CD4-positive, alpha-beta T cell treated with Interleukin-21 for 1 hour (primary cell): ENCODE results near the gene SEMA3C.

ENCODE experiments used
- DNase-seq: peaks from one replicate; pipeline ENCODE4 v3.0.0-alpha.2; 2020

SEMA3C gene

DNA sequence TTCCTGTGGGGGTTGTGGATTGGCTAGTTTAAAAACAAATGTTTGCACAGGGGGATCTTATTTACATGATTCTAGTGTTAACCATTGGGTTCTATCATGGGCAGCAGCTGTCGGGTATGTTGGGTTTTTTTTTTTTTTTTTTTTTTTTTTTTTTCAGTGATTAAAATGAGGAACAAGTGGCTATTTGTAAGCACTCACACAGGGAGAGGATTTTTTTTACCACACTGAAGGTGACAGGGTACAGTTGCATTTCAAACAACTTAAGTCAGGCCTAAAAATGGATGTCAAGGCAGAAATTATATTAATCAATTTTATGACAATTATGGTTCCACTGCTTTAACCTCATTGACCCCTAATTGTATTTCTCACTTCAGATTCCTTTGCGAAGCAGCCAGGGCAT, 187.6 kb downstream of the SEMA3C start:
- DNase-seq, result no peak

DNA sequence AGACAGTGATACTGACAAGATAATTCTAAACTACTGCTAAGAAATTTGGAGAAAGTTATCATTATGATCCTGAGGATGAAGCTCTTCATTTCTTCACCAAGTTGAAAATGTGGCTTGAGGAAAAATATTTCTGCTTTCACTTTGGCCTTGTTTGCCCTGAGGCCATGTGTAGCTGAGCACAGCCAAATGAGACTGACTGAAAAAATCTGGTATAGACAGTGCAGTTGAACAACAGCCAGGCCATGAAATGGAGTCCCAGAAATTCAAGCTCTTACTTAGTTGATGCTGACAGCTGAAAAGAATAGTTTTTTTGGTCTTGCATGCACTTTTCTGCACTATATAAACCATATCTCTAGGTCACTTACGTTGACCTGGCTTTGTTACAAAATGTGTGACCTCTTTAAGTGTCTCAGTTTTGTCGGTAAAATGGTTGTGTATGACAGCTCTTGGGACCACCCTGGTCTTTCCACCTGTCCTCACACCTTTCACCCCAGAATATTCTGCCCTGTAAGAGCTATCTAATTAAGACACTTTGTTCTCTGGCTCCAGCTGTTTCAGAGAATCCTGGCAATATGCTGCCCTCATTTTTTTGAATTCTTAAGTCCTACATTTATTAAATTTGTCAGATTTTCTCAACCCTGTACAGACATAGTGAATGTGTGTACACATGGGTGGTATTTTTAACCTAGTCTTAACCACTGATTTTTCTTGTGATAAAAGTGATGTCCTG, 189.1 kb downstream of the SEMA3C start:
- DNase-seq, result no peak

DNA sequence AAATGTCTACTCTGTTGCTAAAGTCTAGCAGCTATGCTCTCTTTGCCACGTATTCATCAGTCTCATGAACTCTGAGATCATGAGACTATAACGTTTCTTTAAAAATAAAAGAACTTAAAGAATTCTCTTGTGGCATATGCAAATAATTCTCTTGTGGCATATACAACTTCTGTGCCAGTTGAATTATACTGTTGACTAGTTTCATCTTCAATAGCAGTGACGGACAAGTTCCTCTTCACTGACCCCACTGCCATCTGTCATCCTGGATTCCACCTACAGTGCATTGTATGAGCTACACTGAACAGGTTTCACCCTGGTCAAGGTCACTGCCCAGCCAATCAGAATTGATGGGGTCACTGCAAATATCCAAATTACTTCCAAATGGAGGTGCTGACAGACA, 192.2 kb downstream of the SEMA3C start:
- no peak for DNase-seq

DNA sequence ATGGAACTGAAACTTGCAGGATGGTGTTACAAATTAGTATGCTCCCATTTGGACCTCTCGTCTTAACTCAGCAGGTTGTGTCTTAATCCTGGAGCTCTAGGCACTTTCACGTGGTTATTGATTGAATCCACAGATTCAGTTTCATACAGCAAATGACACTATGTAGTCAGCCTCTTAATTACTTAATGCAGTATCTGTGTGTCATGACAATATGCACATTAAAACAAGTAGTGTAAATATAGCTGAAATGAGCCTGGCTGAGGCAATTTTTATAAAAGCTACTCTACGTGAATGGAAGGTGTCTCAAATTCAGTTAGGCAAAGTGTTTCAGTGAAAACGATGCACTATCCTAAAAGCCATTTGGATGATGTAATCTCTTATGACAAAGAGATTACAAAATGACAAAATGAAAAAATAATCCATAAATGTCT, 193.7 kb downstream of the SEMA3C start:
- no peak for DNase-seq

DNA sequence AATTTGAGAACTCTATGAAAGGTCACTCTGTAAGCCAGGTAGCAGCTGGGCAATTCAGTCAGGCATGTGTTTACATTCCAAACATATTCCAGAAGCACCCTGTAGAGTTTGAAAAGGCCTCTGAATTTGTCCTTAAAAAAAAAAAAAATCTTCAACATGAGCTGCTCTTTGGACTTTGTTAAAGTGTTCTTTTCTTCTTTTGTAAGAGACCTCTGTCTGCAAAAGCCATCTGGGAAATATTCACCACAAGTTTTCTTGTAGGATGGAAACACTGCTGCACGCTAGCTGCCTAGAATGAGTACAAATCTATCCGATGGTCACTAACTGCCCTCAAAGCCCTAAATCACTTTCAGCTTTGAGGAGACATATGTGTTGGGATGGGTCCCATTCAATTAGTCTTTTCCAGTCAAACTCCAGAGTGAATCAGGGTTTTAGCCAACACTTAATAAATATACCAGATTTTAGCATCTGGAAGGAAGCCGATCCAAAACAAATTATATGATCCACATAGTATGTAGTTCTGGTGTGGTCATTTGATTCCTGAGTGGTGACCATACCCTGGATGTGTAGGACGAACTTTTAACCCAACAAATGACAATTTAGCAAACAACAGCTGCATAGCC, 194.5 kb downstream of the SEMA3C start:
- DNase-seq, result no peak

DNA sequence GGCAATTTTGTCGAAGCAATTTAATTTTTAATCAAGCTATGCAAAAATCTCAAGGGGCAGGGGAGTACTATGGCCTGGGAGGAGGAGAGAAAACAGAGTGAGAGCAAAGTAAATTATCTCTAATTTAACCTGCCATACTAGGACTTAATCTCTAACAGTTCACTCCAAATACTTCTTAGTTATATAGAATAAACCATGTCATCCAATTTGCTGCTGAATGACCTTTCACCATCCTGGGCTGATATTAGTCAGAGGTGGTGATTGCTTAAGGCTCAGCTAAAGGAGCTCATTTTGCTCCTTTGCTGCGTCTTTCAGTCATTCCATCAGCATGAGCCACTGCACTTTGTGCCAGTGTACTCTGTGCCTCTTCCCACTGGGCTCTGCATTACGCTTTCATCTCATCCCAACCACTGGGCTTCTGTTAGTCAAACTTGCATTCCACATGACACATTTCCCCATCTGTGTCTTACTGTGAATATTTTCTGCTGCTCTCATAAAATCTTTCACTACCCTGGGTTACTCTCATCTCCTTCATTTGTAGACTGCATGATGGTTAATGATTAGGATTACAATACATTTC, 196.1 kb downstream of the SEMA3C start:
- no peak for DNase-seq

DNA sequence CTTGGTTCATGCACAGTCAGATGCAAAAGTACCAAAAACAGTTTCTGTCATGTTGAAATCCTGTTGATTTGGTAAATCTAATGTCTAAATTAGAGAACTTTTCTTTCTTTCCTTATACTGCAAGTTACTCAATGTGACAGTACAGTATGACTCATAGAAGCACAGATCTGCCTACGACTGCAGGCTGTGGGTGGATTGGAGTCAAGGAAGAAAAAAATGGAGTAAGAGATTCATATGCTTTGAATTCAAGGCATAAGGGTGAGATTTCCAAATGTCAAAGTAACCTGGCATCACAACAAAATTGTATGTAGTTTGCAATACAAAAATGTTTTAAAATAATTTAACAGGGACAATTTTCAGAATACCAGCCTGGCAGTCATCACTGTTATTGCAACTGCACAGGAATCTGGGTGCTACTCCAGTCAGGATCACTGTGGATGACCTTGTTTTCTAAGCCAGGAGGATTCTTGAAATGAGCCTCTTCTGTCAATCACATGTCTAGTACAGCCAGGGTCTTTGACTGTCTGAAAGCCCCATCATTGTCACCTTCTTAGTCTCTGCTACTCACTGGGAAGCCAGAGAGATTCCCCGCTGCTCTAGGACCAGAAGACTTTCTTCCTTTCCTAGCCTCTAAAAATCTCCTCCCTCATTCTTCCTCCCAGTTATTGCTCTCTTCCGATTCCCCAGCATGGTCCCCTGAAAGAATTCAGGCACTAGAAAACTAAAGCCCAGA, 196.8 kb downstream of the SEMA3C start:
- no peak for DNase-seq

DNA sequence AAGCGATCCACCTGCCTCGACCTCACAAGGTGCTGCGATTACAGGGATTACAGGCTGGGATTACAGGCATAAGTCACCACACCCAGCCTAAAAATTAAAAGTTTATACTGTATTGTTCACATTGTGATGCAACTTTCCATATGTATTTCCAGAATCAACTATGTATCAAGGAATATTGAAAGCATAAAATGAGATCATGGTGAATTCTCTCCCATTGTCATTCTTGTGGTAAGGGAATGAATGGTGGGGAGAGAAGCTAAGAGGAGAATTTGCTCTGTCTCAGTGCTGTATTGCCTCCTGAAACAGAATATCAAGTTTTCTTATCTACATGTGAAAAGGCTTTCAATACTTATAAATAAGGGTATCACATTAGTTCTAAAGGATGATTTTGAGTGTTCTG, 198.7 kb downstream of the SEMA3C start:
- DNase-seq, result no peak

DNA sequence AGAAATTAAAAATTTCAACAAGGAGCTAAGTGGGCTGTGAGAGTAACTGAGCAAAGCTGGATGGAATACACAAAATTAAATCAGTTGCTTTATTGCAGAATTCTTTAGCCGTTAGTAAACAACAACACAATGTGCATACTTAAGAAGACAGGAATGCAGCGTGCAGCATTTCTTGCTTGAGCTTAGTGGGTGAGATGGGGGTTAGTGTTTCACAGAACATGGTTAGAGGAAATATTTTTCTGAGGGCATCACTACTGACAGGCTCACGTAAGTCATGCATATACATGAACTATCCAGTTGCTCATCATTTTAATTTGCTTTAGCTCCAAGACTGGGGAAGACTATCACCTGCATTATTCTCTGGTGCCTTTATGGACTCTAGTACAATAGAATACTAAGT, 199.6 kb downstream of the SEMA3C start:
- DNase-seq, result no peak

DNA sequence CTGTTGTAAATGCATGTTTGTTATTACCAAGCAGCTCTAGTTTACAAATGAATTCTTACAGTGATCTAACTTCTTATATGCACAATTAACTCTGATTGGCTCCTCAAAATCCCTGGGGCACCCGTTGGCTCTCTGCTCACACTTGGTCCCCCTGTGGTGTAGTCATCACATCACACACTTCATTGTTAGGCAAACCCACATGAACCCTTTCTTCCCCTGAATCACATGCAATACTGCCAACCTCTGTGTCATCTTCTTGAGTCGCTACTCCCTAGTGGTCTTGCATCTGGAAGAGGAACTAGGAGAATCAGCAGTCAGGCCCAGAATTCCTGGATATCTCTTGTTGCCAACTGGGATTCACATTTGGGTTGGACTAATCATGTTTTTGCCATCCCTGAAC, 207.3 kb downstream of the SEMA3C start:
- DNase-seq, result no peak

DNA sequence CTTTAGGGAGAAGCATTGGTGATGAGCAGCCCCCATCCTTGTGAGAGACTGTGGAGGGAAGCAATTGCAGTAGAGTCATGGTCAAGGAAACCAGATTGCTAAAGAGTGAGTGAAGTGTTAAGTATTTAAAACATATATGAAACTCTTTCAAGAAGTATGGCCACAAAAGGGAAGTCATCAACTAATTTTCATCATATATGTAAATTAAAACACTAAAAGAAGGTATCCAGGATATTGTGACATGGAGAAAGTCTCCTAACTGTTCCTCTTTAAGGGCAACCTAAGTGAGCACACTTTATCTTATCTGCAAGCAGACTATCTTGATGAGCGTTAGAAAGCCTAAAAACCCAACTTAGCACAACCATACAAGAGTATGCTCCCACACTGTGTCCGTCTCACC, 210.7 kb downstream of the SEMA3C start:
- no peak for DNase-seq

DNA sequence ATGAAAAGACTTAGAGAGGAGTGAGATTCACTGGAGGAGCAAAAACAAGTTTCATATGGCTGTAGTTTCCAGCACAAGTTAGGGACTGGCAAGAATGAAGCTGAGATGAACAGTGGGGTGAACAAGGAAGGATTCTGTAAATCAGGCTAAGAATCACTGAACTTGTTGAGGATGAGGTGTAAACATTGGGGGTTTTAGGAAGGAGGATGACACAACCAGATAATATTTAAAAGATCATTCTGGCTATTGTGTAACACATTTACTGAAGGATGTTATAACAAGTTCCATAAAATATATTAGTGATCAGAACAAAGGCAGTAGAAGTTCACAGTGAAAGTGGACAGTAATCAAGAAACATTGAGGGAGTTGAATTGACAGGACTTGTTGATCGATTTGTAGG, 211.5 kb downstream of the SEMA3C start:
- no peak for DNase-seq

DNA sequence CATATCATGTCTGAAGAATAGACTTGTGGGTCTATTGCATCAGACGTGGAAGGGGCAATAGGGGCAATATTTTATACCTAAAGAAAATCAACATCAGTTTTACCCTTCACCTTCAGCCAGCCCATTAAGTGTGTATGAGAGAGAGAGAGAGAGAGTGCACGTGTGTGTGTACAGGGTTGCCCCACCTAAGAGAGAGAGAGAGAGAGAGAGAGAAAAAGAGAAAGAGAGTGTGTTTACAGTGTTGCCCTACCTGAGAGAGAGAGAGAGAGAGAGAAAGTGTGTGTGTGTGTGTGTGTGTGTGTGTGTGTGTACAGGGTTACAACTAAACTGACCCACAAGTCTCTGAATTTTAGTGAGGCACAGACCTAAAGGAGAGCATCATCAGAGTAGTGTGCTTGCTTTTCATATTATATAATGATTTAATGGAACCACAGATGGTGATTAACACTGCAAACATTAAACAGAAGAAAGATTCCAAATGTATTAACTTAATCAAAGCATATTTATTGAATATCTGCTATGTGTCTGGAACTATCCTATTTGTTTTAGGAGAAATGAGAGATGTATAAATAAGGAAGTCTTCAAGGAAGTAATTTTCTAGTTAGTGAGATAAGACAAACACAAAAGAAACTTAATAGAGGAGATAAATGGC, 213.6 kb downstream of the SEMA3C start:
- no peak for DNase-seq

DNA sequence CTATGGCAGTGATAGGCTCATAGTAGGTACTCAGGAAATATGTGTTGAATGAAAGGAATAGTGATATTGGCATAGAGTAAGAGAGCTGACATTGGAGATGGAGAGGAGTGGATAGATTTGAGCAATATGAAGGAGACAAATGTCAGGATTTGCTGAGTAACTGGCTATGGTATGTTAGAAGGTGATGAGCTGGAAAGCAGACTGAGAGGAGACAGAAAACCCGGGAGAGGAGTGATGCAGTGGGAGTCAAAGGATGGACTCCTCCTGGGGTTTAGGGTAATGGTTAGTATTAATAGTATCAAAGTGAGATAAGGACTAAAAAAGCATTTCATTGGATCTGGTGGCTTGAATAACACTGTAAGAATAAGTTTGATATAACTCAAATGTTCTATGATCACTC, 215.6 kb downstream of the SEMA3C start:
- DNase-seq, result no peak

DNA sequence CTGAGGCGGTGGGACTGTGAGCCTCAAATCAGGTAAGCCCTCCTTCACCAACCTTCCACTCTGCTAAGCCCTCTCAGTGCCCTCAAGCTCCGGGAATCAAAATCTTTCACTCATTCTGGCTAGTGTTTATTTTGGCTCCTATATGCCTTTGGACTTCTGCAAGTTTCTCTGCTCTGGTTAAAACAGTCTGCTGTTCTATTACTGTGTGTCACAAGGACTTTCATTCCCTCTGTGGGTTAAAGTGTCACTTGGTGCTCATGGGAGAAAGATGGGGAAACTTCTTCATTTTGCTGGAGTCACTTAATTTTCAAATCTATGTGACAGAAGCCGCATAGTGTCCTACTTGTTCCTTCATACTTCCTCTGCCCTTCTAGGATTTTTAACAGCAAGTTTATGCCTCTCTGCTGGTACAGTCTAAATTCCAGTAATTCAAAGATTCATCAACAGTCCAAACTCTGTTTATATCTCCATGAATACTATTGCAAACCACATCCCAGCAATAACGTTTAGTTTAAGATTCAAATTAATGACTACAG, 219.1 kb downstream of the SEMA3C start:
- no peak for DNase-seq

DNA sequence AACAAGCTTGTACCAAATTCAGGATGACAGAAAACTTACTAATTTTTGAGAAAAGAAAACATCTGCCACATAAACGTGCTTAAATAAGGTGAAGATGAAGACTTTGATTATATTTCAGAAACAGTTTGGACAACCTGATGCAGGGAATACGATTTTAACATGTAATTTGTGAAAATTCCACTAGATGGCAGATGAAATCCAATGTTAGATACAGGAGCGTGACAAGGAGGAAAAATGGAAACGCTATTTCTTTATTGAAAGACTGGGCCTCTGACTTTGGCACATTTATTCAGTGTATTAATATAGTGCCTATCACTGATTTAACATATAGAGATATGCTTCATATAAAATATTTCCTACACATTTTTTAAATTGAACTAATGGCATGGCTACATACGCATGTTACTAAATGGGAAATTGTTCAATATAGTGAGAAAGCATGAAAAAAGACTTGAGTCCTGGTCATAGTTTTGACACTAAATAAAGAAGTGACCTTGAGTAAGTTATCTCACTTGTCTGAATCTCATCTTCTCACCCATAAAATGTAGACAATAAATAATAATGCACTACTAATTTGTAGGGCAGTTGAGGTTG, 219.7 kb downstream of the SEMA3C start:
- DNase-seq, result no peak
